Progenitor cell of endocrine pancreas (in vitro differentiated cells): ENCODE data around the gene PMEPA1. TPM values are rescaled to one million over a fixed set of nuclear protein-coding genes. Genes with fewer than 3 reads are reported as not detected.

Source experiments
- DNase-seq: peaks from one replicate; pipeline ENCODE4 v3.0.0; 2021; ENCODE audit warnings: low spot score; ENCODE audit not compliant: unreplicated experiment
- H3K27ac Mint-ChIP-seq: 2 replicates; pipeline ENCODE4 v1.8.0; 2021; ENCODE audit warnings: mild to moderate bottlenecking, moderate library complexity, mixed read lengths
- H3K27me3 Mint-ChIP-seq: 2 replicates; pipeline ENCODE4 v1.8.0; 2021; ENCODE audit warnings: mixed read lengths
- H3K36me3 Mint-ChIP-seq: 2 replicates; pipeline ENCODE4 v1.8.0; 2022; ENCODE audit warnings: mixed read lengths; ENCODE audit not compliant: insufficient read depth
- H3K4me1 Mint-ChIP-seq: 2 replicates; pipeline ENCODE4 v1.8.0; 2021; ENCODE audit warnings: low read depth, mixed read lengths
- H3K4me3 Mint-ChIP-seq: 2 replicates; pipeline ENCODE4 v1.8.0; 2021; ENCODE audit warnings: low read depth, mild to moderate bottlenecking, moderate library complexity, mixed read lengths
- H3K9me3 Mint-ChIP-seq: 2 replicates; pipeline ENCODE4 v1.8.0; 2021; ENCODE audit warnings: low read depth, mixed read lengths
- CTCF ChIP-seq: fragments of 200-600 bp; sonication (generic); IDR thresholded peaks from one replicate; pipeline ENCODE4 v1.5.0; 2021; ENCODE audit warnings: antibody characterized with exemption, mild to moderate bottlenecking; ENCODE audit not compliant: unreplicated experiment
- total RNA-seq: library from RNA; stranded (reverse); gene quantifications from 2 replicates; pipeline ENCODE4 v1.2.1, GENCODE V29; 2021

Gene PMEPA1
- total RNA-seq, 1 donor from 2014 or later = 9.1 TPM

GRCh38 chr20:57727863-57728262 lies 18.0 kb upstream of the PMEPA1 start:
- H3K4me1 Mint-ChIP-seq = peaks cover 2% of the 10 kb centered on the region
- no peak overlapping the region for H3K4me3 Mint-ChIP-seq
- no peak for TF ChIP-seq CTCF
- no peaks in the 10 kb centered on the region for H3K9me3 Mint-ChIP-seq
- no peak for DNase-seq
- peaks cover 2% of the 10 kb centered on the region for H3K36me3 Mint-ChIP-seq
- peaks cover 31% of the 10 kb centered on the region for H3K27me3 Mint-ChIP-seq
- no peak overlapping the region for H3K27ac Mint-ChIP-seq

- Mint-ChIP-seq H3K36me3 (peaks cover 2% of the 10 kb centered on the region), H3K9me3 (no peaks in the 10 kb centered on the region), H3K27me3 (peaks cover 41% of the 10 kb centered on the region)
Observed at GRCh38 chr20:57725636-57726035, 15.8 kb upstream of the PMEPA1 start.

GRCh38 chr20:57724610-57725405 lies 15.0 kb upstream of the PMEPA1 start:
- Mint-ChIP-seq H3K4me3 (no peak overlapping the region), H3K4me1 (peaks cover 3% of the 10 kb centered on the region), H3K9me3 (no peaks in the 10 kb centered on the region), H3K27me3 (peaks cover 41% of the 10 kb centered on the region), H3K36me3 (peaks cover 2% of the 10 kb centered on the region), H3K27ac (no peak overlapping the region)
- DNase-seq = no peak
- no peak for TF ChIP-seq CTCF

More at GRCh38 chr20:57725636-57726035, 15.8 kb upstream of the PMEPA1 start:
- no peak for DNase-seq
- Mint-ChIP-seq H3K4me3 (no peak overlapping the region), H3K27ac (no peak overlapping the region), H3K4me1 (peaks cover 3% of the 10 kb centered on the region)
- no peak for TF ChIP-seq CTCF

- Mint-ChIP-seq H3K4me1 (peaks cover 3% of the 10 kb centered on the region), H3K36me3 (peaks cover 2% of the 10 kb centered on the region), H3K27me3 (peaks cover 41% of the 10 kb centered on the region), H3K4me3 (no peak overlapping the region), H3K9me3 (no peaks in the 10 kb centered on the region), H3K27ac (no peak overlapping the region)
- DNase-seq = no peak
- TF ChIP-seq CTCF = no peak
Observed at GRCh38 chr20:57723816-57724215, 14.0 kb upstream of the PMEPA1 start.

GRCh38 chr20:57719951-57720350 lies 10.1 kb upstream of the PMEPA1 start:
- Mint-ChIP-seq H3K27me3 (peaks cover 24% of the 10 kb centered on the region), H3K4me1 (peaks cover 8% of the 10 kb centered on the region), H3K36me3 (peaks cover 2% of the 10 kb centered on the region), H3K27ac (no peak overlapping the region), H3K4me3 (no peak overlapping the region), H3K9me3 (no peaks in the 10 kb centered on the region)
- no peak for DNase-seq
- TF ChIP-seq CTCF = no peak
